ENCODE results near the gene GCLM. TPM values are rescaled to one million over a fixed set of nuclear protein-coding genes. Genes with fewer than 3 reads are reported as not detected.
"Not testable (repeated sequence)": the region's sequence is repeated elsewhere in the genome, so short reads cannot be mapped to it uniquely, and the experiment has no call there.

GCLM gene
- polyA plus RNA-seq, 3 donors = 1.2 to 4.4 (median 3.2) TPM

DNA sequence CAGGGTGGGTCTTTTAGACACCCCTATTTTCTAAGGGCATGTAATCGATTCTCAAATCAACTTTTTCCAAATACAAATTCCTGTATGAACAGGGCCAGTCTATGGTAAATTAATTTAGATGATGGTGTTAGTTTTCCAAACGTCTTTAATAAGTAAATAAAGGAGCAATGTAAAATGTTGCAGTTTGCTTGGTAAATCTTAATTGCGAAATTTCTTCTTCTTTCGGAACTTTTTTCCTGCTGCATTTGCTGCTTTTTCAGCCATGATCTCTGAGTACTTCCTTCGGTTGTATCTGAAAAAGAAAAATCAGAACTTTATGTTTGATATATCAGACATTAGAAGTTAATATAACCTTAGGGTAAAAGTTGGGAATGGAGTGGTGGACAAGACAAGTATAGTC, 39.6 kb downstream of the GCLM start:
- H2AFZ ChIP-seq (ENCODE audit: insufficient read depth, low read depth, low read length, poor library complexity, severe bottlenecking) = no peak overlapping the region
- peaks cover 65 to 66% of the 10 kb centered on the region in 2 donors for H3K36me3 Mint-ChIP-seq
- 77% methylated on average over 3 of the region's 5 CpGs for WGBS (ENCODE audit: insufficient coverage)
- no peak for DNase-seq
- H3K9me3 Mint-ChIP-seq = no peaks in the 10 kb centered on the region
- peaks cover 7% of the 10 kb centered on the region for H4K20me1 ChIP-seq (ENCODE audit: insufficient read depth, low read length)
- no peak overlapping the region for H3K4me2 ChIP-seq (replicated peaks; ENCODE audit: extremely low read depth, low read length, poor library complexity, severe bottlenecking)
- no peak for TF ChIP-seq CTCF (IDR thresholded peaks at IDR 0.05)
- no peaks in the 10 kb centered on the region for H3K4me1 Mint-ChIP-seq
- no peak overlapping the region for H3K27ac Mint-ChIP-seq
- no peaks in the 10 kb centered on the region for H3K4me1 ChIP-seq (ENCODE audit: control insufficient read depth in 1 of 2, insufficient read depth in 2 of 2, low read length in 2 of 2)
- peaks cover 0 to 1% (median 0%) of the 10 kb centered on the region in 3 donors for H3K27me3 Mint-ChIP-seq (ENCODE audit: low read depth in 3 of 3)
- no peaks in the 10 kb centered on the region for H3K9me3 ChIP-seq (replicated peaks in 1 of 2; ENCODE audit: control insufficient read depth in 1 of 2, insufficient read depth in 1 of 2, low read length in 2 of 2)
- H3K4me3 ChIP-seq (replicated peaks in 1 of 3; ENCODE audit: low read depth in 2 of 3, low read length in 3 of 3) = no peak overlapping the region
- H3K79me2 ChIP-seq (ENCODE audit: insufficient read depth, low read length) = no peaks in the 10 kb centered on the region
- no peak overlapping the region for H3K9ac ChIP-seq (ENCODE audit: insufficient read depth, low read length, poor library complexity, severe bottlenecking)
- H3K36me3 ChIP-seq (replicated peaks in 1 of 2; ENCODE audit: control insufficient read depth in 1 of 2, insufficient read depth in 2 of 2, low read length in 2 of 2) = peaks cover 62 to 73% of the 10 kb centered on the region in 2 donors
- intact Hi-C loops (cut with micrococcal nuclease) = loop anchor here in 1 of 2 donors (10.0 kb wide), 1 partner anchor 525 kb away; the partner anchor contains the start of gene DR1
- H3K27ac ChIP-seq (ENCODE audit: low read depth in 1 of 2, low read length in 2 of 2) = no peak overlapping the region
- no peak overlapping the region for H3K4me3 Mint-ChIP-seq
- H3K27me3 ChIP-seq (ENCODE audit: control insufficient read depth in 2 of 2, insufficient read depth in 2 of 2, low read length in 2 of 2) = no peaks in the 10 kb centered on the region

DNA sequence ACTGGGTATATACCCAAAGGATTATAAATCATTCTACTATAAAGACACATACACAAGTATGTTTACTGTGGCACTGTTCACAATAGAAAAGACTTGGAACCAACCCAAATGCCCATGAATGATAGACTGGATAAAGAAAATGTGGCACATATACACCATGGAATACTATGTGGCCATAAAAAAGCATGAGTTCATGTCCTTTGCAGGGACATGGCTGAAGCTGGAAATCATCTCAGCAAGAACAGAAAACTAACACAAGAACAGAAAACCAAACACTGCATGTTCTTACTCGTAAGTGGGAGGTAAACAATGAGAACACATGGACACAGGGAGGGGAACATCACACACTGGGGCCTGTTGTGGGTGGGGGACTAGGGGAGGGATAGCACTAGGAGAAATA, 40.7 kb downstream of the GCLM start:
- H3K9me3 ChIP-seq (replicated peaks in 1 of 2; ENCODE audit: control insufficient read depth in 1 of 2, insufficient read depth in 1 of 2, low read length in 2 of 2); H3K4me2 ChIP-seq (replicated peaks; ENCODE audit: extremely low read depth, low read length, poor library complexity, severe bottlenecking); intact Hi-C loops (cut with micrococcal nuclease); H3K27me3 ChIP-seq (ENCODE audit: control insufficient read depth in 2 of 2, insufficient read depth in 2 of 2, low read length in 2 of 2); H3K9me3 Mint-ChIP-seq; H3K4me3 Mint-ChIP-seq; H2AFZ ChIP-seq (ENCODE audit: insufficient read depth, low read depth, low read length, poor library complexity, severe bottlenecking); H4K20me1 ChIP-seq (ENCODE audit: insufficient read depth, low read length); H3K4me1 Mint-ChIP-seq; H3K79me2 ChIP-seq (ENCODE audit: insufficient read depth, low read length); H3K27ac Mint-ChIP-seq; H3K27ac ChIP-seq (ENCODE audit: low read depth in 1 of 2, low read length in 2 of 2); H3K4me3 ChIP-seq (replicated peaks in 1 of 3; ENCODE audit: low read depth in 2 of 3, low read length in 3 of 3); H3K9ac ChIP-seq (ENCODE audit: insufficient read depth, low read length, poor library complexity, severe bottlenecking); H3K27me3 Mint-ChIP-seq (ENCODE audit: low read depth in 3 of 3); DNase-seq; H3K4me1 ChIP-seq (ENCODE audit: control insufficient read depth in 1 of 2, insufficient read depth in 2 of 2, low read length in 2 of 2): not testable (repeated sequence)
- WGBS (ENCODE audit: insufficient coverage) = no CpG with 5 or more reads among the region's 1 CpG
- H3K36me3 Mint-ChIP-seq = peaks cover 54 to 56% of the 10 kb centered on the region in 2 donors
- H3K36me3 ChIP-seq (replicated peaks in 1 of 2; ENCODE audit: control insufficient read depth in 1 of 2, insufficient read depth in 2 of 2, low read length in 2 of 2) = peaks cover 51 to 62% of the 10 kb centered on the region in 2 donors

Measured in CD14-positive monocyte (primary cell).